ENCODE data around the gene NAP1L1.
"Not testable (repeated sequence)": the region's sequence is repeated elsewhere in the genome, so short reads cannot be mapped to it uniquely, and the experiment has no call there.

Gene NAP1L1

DNA sequence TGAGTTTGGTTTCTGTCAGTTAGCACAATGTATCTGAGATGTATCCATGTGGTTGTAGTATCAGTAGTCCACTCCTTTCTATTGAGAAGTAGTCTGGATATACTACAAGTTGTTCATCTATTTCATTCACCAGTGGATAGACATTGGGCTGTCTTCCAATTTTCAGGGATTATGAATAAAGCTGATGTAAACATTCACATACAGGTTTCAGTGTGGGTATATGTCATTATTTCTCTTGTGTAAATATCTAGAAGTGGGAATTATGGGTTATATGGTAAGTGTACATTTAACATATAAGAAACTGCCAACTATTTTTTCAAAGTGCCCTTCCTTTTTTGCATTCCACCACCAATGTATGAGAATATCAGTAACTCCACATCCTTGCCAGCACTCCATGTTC is 88.8 kb downstream of the NAP1L1 start:
- Histone ChIP-seq H3K9me3 (ENCODE audit: control insufficient read depth, low read length) (no peaks in the 10 kb centered on the region), H3K4me3 (ENCODE audit: insufficient read depth, low read depth, low read length, poor library complexity, severe bottlenecking) (no peak overlapping the region), H3K36me3 (ENCODE audit: control insufficient read depth, insufficient read depth, low read length) (no peaks in the 10 kb centered on the region), H3K27me3 (replicated peaks; ENCODE audit: control insufficient read depth, insufficient read depth, low read length, poor library complexity, severe bottlenecking) (no peaks in the 10 kb centered on the region), H3K27ac (ENCODE audit: insufficient read depth, low read length, poor library complexity, severe bottlenecking) (no peak overlapping the region), H3K4me1 (ENCODE audit: control insufficient read depth, insufficient read depth, low read length, poor library complexity, severe bottlenecking) (no peaks in the 10 kb centered on the region)
- DNase-seq: no peak

DNA sequence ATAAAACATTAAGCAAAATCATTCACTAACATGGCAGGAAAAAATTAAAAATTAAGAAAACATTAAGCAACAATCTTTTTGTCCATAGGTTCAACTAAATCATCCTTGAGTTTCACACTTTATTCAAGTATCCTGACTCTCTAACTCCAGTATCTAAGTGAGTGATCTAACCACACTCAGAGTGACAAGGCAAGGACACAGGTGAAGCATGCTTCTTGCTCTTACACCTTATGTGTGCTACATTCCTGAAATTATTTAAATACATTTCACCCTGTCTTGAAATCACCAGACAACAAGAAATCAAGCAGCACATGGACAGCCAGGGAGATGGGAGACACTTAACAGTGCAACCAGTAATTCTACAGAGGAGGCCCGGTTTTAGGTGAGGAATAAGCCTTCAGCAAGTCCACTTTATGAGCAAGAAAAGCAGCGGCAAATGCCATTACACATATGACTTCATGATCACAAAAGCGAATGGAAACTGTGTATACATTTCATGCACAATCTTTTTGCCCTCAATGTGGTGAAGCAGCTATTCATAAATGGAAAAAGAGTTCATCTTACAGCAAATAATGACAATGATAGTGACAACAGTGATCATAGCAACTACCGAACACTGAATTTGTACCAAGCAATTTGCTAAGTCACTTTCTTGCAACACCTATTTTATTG is 90.3 kb downstream of the NAP1L1 start:
- no peak for DNase-seq
- Histone ChIP-seq H3K36me3 (ENCODE audit: control insufficient read depth, insufficient read depth, low read length) (no peaks in the 10 kb centered on the region), H3K4me3 (ENCODE audit: insufficient read depth, low read depth, low read length, poor library complexity, severe bottlenecking) (no peak overlapping the region), H3K27ac (ENCODE audit: insufficient read depth, low read length, poor library complexity, severe bottlenecking) (no peak overlapping the region), H3K4me1 (ENCODE audit: control insufficient read depth, insufficient read depth, low read length, poor library complexity, severe bottlenecking) (no peaks in the 10 kb centered on the region), H3K9me3 (ENCODE audit: control insufficient read depth, low read length) (no peaks in the 10 kb centered on the region), H3K27me3 (replicated peaks; ENCODE audit: control insufficient read depth, insufficient read depth, low read length, poor library complexity, severe bottlenecking) (no peaks in the 10 kb centered on the region)

DNA sequence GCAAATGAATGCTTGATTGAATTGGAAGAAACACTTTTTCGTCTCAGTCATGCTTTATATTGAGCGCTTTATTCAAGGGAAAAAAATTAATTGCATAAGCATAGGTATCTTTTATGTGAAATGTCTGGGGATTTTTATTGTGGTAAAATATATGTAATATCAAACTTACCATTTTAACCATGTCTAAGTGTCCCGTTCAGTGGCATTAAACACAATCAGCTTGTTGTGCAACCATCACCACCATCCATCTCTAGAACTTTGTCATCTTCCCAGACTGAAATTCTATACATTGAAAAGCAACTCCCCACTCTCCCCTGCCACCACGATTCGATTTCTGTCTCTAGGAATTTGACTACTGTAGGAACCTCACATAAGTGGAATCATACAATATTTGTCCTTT is 92.7 kb downstream of the NAP1L1 start:
- H3K4me3 ChIP-seq (ENCODE audit: insufficient read depth, low read depth, low read length, poor library complexity, severe bottlenecking): no peak overlapping the region
- H3K9me3 ChIP-seq (ENCODE audit: control insufficient read depth, low read length): no peaks in the 10 kb centered on the region
- no peaks in the 10 kb centered on the region for H3K4me1 ChIP-seq (ENCODE audit: control insufficient read depth, insufficient read depth, low read length, poor library complexity, severe bottlenecking)
- H3K36me3 ChIP-seq (ENCODE audit: control insufficient read depth, insufficient read depth, low read length): no peaks in the 10 kb centered on the region
- no peak overlapping the region for H3K27ac ChIP-seq (ENCODE audit: insufficient read depth, low read length, poor library complexity, severe bottlenecking)
- DNase-seq: no peak
- H3K27me3 ChIP-seq (replicated peaks; ENCODE audit: control insufficient read depth, insufficient read depth, low read length, poor library complexity, severe bottlenecking): no peaks in the 10 kb centered on the region

DNA sequence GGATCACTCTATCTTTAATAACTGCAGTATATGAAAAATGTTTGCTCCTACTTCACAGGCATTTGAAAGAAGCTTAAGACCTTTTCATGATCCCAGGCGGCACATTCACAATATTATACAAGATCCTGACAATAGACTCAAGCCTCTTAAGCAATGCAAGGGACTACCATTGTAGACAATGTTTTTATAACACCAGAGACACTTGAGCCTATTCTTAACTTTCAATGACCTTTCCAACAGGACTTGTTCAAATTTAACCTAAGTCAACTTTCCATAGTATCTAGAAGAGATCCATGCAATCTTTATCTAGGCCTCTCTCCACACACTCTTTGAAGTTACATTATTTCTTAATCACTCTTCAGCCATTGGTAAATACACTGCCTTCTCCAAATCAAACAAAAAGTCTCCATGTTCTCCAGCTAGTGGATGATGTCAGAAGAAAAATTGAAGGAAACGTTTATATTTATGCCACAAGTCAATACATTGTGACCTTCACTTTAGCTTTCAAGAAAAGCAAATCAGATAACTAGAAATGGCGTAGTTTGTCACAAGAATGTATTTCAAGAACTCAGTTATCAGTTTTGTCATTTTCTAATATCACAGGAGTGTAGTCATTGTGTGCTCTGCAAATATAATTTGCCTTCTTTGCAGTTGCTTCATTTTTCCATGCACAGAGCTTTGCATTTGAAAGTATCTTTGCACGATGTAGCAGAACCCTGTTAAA is 94.1 kb downstream of the NAP1L1 start:
- no peaks in the 10 kb centered on the region for H3K9me3 ChIP-seq (ENCODE audit: control insufficient read depth, low read length)
- no peaks in the 10 kb centered on the region for H3K27me3 ChIP-seq (replicated peaks; ENCODE audit: control insufficient read depth, insufficient read depth, low read length, poor library complexity, severe bottlenecking)
- DNase-seq: no peak
- no peak overlapping the region for H3K27ac ChIP-seq (ENCODE audit: insufficient read depth, low read length, poor library complexity, severe bottlenecking)
- H3K4me1 ChIP-seq (ENCODE audit: control insufficient read depth, insufficient read depth, low read length, poor library complexity, severe bottlenecking): peaks cover 5% of the 10 kb centered on the region
- no peak overlapping the region for H3K4me3 ChIP-seq (ENCODE audit: insufficient read depth, low read depth, low read length, poor library complexity, severe bottlenecking)
- H3K36me3 ChIP-seq (ENCODE audit: control insufficient read depth, insufficient read depth, low read length): no peaks in the 10 kb centered on the region

DNA sequence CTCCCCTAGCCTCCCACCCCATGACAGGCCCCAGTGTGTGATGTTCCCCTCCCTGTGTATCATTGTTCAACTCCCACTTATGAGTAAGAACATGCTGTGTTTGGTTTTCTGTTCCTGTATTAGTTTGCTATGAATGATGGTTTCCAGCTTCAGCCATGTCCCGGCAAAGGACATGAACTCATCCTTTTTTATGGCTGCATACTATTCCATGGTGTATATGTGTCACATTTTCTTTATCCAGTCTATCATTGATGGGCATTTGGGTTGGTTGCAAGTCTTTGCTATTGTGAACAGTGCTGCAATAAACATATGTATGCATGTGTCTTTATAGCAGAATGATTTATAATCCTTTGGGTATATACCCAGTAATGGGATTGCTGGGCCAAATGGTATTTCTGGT is 96.8 kb downstream of the NAP1L1 start:
- H3K36me3 ChIP-seq (ENCODE audit: control insufficient read depth, insufficient read depth, low read length); DNase-seq; H3K27me3 ChIP-seq (replicated peaks; ENCODE audit: control insufficient read depth, insufficient read depth, low read length, poor library complexity, severe bottlenecking); H3K4me1 ChIP-seq (ENCODE audit: control insufficient read depth, insufficient read depth, low read length, poor library complexity, severe bottlenecking); H3K9me3 ChIP-seq (ENCODE audit: control insufficient read depth, low read length); H3K4me3 ChIP-seq (ENCODE audit: insufficient read depth, low read depth, low read length, poor library complexity, severe bottlenecking); H3K27ac ChIP-seq (ENCODE audit: insufficient read depth, low read length, poor library complexity, severe bottlenecking): not testable (repeated sequence)

Data from effector memory CD4-positive, alpha-beta T cell (primary cell).